Medulla oblongata (tissue), 1 donor: ENCODE results near the gene BIRC3.
"Not testable (repeated sequence)": the region's sequence is repeated elsewhere in the genome, so short reads cannot be mapped to it uniquely, and the experiment has no call there.

ENCODE experiments used
- DNase-seq: peaks from one replicate; pipeline ENCODE4 v3.0.0-alpha.2; 2015; ENCODE audit errors: extremely low spot score

BIRC3 gene

DNA sequence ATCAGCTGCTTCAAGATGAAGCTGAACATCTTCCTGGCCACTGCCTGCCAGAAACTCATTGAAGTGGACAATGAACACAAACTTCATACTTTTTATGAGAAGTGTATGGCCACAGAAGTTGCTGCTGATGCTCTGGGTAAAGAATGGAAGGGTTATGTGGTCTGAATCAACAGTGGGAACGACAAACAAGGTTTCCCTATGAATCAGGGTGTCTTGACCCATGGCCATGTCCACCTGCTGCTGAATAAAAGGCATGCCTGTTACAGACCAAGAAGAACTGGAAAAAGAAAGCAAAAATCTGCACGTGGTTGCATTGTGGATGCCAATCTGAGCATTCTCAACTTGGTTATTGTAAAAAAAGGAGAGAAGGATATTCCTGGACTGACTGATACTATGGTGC is 22.2 kb upstream of the BIRC3 start:
- no peak for DNase-seq

DNA sequence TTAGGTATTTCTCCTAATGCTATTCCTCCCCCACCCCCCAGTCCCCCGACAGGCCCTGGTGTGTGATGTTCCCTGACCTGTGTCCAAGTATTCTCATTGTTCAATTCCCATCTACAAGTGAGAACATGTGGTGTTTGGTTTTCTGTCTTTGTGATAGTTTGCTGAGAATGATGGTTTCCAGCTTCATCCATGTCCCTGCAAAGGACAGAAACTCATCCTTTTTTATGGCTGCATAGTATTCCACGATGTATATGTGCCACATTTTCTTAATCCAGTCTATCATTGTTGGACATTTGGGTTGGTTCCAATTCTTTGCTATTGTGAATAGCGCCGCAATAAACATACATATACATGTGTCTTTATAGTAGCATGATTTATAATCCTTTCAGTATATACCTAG is 20.5 kb upstream of the BIRC3 start:
- not testable (repeated sequence) for DNase-seq

DNA sequence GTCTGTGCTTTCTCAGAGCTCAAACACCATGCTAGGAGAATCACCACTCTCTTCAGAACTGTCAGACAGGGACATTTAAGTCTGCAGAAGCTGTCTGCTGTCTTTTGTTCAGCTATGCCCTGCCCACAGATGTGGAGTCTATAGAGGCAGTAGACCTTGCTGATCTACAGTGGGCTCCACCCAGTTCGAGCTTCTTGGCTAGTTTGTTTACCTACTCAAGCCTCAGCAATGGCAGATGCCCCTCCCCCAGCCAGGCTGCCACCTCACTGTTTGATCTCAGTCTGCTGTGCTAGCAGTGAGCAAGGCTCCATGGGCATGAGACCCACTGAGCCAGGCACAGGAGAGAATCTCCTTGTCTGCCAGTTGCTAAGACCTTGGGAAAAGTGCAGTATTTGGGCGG is 16.4 kb upstream of the BIRC3 start:
- not testable (repeated sequence) for DNase-seq

DNA sequence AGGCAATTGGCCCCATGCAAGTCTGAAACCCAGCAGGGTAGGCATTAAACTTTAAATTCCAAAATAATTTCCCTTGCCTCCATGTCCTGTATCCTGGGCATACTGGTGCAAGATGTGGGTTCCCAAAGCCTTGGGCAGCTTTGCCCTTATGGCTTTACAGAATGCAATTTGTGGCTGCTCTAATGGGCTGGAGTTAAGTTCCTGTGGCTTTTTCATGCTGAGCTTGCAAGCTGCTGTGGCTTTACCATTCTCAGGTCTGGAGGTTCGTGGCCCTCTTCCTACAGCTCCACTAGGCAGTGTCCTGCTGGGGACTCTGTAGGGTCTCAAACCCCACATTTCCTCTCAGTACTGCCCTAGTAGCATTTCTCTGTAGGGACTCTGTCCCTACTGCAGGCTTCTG is 15.0 kb upstream of the BIRC3 start:
- DNase-seq, result no peak

DNA sequence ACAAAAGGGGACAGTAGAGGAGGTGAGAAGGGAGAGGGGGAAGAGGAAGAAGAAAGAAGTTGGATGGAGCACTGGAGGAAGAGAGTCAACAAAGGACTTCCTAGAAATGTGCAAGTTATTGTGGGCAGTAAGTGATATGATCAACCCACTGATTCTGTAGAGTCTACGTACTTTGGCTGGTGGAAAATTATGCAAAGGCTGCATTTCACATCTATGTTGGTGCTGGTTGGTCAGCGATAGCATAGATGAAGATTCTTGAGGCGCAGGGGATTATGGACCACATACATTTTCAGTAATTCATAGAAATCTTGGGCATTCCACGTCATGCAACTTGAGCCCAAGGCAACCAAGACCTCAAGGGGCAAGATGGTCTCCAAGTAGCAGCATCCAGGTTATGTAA is 12.6 kb upstream of the BIRC3 start:
- DNase-seq, result no peak

DNA sequence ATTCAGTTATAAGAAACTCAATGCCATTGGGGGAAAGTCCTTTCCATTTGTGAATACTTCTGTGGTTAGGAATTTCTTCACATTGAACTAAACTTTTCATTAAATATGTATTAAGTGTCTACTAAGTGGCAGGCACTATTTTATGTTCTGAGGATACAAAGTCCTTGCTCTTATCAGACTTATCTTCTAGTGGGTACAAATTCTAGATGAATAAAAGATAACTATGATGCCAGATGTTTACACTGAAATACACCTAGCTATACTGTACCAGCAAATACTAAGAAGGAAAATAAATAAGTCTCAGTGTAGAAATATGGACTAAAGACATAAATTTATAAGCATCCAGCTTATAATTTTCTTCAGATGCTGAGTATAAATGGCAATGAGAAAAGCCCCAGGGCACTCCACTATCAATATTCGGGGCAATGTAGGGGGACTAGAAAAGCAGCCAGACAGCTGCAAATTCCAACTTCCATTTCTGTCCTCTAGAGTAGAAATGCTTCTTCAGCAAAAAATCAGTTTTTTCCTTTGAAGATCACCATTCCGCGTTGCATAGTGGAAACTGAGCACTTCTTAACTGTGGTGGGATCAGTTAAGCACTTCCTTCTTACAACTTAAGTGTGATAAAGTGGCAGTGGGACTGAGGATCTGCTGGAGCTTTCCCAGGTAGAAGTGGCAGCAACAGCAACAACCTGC is 11.8 kb upstream of the BIRC3 start:
- no peak for DNase-seq

DNA sequence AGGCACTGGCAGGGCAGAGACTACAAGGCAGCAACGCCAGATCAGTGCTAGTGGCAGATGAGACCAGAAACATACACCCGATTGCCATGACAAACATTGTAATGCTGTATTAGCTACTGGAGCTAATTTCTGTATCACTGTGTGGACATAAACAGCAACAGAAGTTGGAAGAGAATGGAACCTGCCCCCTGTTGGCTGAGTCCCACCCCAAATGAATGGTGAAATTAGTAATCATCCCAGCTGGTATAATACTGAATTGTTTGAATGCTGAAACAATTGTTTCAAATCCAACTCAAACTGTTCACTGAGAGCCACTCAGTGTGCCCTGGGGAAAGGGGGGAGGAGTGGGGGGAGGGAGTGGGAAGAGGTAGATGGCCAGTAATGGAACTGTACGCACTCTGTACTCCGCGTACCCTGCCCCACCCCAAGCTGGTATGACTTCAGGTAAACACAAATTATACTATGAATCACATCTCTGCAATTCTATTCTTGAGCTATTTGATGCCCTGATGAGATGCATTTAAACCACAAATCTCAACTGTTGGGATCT is 11.2 kb upstream of the BIRC3 start:
- no peak for DNase-seq

DNA sequence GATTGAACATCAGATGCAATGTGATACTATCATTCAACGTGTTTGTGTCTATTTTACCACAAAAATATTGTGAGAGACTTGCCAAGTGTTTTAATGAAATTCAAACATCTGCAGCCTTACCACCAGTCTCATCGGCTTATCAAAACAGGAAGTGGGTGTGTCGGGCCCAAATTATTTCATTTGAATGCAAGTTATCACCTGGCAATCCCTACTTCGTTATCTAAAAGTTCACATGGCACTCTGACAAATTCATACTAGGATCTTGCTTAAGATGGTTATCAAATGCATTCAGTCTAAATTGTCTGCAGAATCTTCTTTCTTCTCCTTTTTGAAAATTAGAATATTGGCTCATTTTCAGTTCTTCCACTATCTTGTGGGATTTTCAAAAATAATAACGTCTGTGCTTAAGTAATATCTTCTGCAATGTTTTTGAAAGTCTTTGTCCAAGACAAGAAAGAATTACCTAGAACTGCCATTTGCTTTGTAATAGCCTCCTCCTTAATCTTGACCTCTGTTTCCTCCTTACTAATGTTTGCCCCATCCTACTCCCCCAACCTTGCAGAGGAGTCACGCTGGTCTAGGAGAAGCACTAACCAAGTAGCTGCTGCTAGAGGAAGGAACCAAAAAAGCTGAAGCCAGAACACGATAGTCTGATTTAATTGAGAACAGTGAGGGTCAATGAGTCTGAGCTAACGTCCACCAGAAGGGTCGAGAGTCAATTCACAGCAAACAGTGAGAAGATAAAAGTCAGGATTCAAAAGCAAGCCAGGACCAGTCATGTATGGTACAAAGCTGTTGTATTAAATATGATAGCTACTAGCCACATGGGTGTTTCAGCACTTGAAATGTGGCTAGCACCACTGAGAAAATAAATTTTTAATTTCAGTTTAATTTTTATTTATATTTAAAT is 10.2 kb upstream of the BIRC3 start:
- DNase-seq, result no peak

DNA sequence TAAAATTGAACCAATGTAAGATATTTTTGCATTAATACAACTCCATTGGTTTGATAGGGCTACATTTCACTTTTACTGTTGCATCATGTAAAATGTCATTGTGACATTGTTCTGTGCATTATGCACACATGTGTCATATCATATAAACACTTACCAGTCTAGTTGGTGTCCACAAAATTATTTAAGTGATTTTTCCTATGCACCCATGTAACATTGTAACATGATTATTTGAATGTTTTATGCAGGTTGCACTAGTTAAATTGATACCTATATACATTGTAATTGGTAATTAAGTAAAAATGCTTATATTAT is 9.6 kb upstream of the BIRC3 start:
- DNase-seq, result no peak

DNA sequence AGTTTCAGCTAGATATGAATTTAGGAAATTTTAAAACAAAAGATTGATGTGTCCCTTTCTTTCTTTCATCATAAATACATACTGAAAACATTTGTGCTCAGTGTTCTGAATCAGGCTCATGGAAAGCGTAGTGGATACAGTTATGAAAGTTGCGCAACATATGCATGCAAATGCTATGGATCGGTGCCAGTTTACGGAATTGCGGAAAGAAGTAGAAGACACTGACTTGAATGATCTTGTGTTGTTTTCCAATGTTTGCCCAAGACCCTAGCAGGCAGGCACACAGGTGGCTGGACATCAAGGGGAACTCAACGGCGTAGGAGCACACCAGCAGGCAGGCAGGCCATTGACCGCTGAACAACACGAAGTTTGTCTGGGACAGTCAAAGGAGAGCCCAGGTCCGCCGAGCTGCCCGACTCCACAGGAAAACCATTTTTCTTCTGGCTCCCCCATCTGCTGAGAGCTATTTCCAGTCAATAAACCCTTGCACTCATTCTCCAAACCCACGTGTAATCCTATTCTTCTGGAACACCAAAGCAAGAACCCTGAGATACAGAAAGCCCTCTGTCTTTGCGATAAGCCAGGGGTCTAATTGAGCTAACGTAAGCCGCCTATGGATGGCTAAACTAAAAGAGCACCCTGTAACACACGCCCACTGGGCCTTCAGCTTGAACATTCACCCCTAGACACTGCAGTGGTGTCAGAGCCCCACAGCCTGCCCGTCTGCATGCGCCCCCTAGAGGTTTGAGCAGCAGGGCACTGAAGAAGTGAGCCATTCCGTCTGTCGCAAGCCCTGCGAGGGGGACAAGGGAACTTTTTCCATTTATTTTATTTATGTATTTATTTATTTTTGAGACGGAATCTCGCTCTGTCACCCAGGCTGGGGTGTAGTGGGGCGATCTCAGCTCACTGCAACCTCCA is 7.4 kb upstream of the BIRC3 start:
- DNase-seq, result no peak

DNA sequence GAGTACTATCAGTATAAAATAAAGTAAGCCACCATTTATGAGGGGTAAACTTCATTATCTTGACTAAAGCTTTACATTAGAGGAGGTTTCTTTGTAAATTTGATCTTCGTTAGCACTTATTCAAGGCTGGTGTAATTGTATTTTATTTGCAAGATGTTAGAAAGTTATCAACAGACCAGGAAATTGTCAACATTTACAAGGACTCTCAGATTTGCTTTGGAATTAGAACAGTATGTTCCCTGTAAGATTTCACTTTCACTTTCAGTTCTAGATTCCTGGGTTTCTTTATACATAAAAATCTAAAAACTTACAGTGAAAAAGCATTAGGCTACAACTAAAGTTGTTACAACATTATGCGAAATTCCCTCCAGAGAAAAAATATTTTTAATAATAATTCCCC is 4.6 kb upstream of the BIRC3 start:
- DNase-seq, result no peak

DNA sequence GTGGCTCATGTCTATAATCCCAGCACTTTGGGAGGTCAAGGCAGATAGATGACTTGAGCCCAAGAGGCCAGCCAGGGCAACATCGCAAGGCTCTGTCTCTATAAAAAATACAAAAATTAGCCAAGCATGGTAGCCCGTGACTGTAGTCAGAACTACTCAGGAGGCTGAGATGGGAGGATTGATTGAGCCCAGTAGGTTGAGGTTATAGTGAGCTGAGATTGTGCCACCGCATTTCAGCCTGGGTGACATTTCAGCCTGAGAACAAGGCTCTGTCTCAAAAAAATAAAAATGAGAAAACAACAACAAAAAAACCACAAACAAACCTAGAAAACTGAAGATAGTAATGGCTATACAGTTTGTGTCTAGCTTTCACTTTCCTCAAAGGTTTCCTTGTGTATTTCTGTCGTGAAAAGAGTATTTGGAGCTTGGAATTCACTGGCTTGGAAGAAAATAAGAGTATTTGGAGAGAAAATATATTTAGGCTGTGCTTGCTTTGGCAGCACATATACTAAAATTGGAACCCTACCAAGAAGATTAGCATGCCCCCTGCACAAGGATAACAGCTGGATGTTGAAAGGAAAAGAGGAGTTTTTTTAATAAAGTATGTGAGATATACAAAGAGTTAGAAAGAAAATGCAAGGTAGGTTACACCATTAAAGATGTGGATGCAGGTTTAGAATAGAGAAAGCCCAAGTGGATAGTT is 3.9 kb upstream of the BIRC3 start:
- no peak for DNase-seq

DNA sequence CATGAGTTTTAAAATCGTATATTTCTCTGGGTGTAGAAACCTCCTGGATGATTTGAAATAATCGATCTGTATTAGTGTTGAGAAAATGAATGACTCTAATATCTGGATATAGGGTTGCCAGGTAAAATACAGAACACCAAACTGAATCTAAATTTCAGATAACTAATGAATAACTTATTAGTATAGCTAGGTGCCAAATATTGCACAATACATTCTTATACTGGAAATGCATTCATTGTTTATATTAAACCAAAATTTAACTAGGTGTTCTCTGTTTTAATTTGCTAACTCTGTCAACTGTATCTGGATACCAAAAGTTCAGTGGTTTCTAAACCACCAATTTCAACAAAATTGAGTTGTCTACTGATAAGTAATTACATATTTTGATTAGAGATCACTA is 2.5 kb upstream of the BIRC3 start:
- DNase-seq, result no peak

DNA sequence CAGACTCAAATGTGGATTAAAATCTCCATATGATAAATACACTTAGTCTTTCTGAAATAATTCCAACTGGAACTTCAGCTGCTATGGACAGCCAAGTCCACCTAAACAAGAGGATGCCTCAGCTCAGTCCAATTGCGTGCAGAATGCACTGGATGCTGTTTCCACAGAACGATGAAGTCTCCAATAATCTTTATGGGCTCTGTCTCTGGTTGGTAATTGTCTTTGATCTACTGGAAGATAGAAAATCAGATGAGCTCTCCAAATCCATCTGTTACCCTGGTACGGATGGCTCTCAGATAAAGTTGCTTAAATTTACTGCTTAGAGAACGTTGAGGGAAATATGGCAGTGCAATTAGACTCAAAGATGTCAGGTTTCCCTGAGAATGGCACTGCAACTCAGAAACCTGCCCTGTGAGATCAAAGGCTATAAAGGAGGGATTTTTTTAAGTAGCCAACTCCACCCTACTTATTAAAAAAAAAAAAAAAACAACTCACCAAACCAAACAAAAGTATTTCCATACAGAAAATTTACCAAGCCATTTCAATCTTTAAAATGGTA is 859 bp upstream of the BIRC3 start:
- DNase-seq, result no peak

DNA sequence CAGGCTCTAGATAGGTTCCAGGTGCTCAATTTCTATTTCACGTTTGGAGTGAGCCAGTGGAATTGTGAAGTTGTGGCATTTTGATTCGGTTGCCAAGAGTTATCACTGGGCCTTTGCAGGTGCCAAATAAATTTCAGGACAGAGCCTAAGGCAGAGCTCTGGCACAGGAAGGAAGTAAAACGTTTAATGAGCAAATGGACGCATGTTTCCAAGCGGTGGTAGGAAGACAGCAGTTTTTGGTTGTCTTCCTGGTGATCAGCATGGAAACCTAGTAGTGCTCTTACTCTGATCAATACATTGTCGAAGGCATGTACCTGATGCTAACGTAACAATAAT is 452 bp downstream of the BIRC3 start:
- DNase-seq, result no peak

DNA sequence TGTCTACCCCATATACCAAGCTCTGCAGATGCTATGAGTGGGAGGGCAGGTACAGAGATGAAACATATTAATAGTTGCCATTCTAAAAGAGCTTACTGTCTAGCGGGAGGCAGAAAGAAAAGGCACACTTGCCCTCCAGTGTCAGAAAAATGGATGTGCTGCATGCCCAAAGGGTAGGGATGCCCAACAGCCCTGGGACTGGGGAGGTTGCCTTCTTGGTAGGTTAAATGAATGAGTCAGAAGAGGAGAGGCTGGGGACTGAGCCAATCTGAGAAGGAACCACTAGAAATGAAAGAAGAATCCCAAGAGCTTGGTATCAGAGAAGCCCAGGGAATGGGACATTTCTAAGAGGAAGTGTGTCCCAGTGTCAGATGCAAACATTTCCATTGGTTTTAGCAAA is 1.2 kb downstream of the BIRC3 start:
- no peak for DNase-seq

DNA sequence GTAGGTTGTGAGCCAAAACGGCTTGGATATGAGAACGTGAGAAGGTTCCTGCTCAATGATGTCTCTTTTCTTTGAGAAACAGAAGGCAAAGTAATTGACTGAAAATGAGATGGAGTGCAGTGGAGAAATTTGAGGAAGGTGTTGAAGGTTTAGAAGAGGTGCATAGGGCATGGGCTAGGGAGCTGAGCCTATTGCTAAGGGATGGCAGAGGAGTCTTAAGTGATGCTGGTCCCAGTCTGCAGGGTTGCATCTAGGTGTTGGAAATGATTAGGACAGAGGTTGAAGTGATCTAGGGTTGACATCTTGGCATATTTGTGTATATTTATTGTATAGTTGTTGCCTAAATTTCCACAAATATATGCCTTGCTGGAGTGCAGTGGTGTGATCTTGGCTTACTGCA is 2.3 kb downstream of the BIRC3 start:
- no peak for DNase-seq

DNA sequence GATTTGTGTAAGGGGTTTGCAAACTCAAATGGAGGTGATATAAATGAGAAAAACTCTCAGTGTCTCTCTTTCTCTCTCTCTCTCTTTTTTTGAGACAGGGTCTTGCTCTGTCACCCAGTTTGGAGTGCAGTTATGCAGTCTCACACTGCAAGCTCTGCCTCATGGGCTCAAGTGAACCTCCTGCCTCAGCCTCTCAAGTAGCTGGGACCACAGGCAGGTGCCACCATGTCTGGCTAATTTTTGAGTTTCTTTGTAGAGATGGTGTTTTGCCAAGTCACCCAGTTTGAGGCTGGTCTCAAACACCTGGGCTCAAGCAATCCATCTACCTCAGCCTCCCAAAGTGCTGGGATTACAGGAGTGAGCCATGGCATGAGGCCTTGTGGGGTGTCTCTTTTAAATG is 2.9 kb downstream of the BIRC3 start:
- DNase-seq, result no peak

DNA sequence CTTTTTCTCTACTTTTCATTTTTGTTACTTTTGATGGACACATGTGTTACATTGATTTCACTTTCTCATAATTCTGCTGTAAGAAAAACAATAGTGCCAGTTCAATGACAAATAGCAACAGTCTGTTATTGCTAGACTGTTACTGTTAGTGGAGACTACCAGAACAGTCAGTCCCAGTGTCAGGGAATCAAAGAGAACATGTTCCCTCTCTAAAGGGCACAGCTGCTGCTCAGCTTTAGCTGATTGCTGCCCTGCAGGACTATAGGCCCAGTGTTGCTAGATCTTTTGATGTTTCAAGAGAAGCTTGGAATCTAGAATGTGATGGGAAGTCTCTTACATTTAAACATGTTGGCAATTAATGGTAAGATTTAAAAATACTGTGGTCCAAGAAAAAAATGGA is 3.4 kb downstream of the BIRC3 start:
- DNase-seq, result peak; percentile 64

DNA sequence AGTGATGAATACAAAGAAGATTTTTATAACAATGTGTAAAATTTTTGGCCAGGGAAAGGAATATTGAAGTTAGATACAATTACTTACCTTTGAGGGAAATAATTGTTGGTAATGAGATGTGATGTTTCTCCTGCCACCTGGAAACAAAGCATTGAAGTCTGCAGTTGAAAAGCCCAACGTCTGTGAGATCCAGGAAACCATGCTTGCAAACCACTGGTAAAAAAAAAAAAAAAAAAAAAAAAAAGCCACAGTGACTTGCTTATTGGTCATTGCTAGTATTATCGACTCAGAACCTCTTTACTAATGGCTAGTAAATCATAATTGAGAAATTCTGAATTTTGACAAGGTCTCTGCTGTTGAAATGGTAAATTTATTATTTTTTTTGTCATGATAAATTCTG is 5.3 kb downstream of the BIRC3 start:
- no peak for DNase-seq

DNA sequence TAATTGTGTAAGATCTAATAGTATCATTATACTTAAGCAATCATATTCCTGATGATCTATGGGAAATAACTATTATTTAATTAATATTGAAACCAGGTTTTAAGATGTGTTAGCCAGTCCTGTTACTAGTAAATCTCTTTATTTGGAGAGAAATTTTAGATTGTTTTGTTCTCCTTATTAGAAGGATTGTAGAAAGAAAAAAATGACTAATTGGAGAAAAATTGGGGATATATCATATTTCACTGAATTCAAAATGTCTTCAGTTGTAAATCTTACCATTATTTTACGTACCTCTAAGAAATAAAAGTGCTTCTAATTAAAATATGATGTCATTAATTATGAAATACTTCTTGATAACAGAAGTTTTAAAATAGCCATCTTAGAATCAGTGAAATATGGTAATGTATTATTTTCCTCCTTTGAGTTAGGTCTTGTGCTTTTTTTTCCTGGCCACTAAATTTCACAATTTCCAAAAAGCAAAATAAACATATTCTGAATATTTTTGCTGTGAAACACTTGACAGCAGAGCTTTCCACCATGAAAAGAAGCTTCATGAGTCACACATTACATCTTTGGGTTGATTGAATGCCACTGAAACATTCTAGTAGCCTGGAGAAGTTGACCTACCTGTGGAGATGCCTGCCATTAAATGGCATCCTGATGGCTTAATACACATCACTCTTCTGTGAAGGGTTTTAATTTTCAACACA is 6.4 kb downstream of the BIRC3 start:
- no peak for DNase-seq
